GM18502 (cell line): Measurements from ENCODE around the gene SLC12A3.

Source experiments
- ATAC-seq: cut with Tn5 transposase; IDR thresholded peaks from one replicate; pipeline ENCODE4 v1.9.1; 2021; ENCODE audit warnings: mild to moderate bottlenecking; ENCODE audit not compliant: unreplicated experiment, poor library complexity

The SLC12A3 gene

DNA sequence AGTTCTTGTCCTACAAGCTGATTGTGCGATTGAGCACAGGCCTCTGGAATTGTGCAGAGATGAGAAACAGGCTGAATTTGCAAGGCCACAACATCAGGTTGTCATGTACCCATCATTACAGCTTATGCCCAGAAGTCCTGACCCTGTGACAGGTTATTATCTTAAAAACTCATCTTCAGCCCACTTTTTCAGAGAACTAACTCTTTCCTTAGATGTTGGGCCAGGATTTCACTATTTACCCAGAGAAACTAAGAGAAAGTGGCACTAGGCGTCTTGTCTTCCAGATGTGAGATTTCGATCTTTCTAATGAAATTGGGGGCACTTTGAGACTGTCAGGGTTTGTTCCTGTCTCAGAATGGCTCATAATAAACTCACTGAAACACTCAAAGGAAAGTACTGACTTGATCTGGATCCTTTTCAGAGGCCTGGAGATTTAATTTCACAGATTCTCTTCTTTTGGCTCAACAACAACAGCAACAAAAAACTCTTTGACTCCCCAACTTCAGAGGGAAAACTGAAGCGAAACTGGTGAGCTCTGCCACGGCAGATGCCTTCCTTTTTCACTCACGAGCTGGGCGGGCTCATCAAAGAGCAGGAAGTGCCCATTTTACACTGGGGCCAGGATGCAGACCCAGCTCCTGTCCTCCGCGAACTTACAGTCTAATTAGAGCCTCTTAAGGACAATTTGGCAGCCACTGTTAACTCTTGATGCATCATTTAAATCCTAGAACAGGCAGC lies 17.7 kb upstream of the SLC12A3 start:
- no peak for ATAC-seq

DNA sequence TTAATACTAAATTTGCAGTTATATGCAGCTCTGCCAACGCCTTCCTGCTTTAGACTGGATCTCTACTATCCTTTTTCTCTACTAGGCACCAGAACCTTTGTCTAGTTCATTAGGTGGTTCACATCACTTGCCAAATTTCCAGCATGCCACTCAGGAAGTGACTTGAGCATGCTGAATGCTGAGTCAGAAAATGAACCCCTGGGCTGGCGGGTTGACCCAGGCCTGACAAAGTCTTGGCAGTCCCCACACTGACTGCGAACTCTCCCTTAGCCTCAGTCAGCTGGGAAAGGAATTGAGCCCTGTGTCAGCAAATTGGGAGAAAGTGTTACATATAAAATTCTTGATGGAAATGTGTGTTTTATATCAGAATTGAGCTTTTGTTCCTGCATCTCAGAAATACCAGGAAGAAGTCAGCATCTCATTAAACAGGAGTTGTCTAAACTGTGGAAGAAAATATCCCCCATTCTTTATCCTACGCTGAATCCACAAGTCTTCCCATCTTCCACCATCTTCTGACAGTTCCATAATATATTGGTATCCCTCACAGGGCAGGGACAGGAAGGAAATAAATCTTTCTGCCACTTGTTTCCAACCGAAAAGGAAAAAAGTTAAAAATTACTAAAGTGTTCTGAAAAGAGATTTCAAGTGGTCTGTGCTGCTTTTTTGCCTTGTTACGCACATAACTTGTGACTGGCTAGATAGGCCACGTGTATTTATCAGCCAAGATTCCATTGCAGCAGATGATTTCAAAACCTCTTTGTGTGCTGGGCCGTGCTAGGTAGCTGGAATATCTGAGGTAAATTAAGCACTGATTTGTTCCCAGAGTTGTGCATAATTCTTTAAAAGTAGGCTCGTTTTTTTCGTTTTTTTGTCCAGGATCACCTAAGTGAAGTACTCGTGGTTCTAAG lies 16.7 kb upstream of the SLC12A3 start:
- ATAC-seq, result no peak

- no peak for ATAC-seq
Observed at GRCh38 chr16:56848955-56849689, 15.9 kb upstream of the SLC12A3 start.

- ATAC-seq, result no peak
Observed at GRCh38 chr16:56849690-56850680, 15.0 kb upstream of the SLC12A3 start.

- ATAC-seq, result no peak
Observed at GRCh38 chr16:56851671-56852400, 13.2 kb upstream of the SLC12A3 start.

DNA sequence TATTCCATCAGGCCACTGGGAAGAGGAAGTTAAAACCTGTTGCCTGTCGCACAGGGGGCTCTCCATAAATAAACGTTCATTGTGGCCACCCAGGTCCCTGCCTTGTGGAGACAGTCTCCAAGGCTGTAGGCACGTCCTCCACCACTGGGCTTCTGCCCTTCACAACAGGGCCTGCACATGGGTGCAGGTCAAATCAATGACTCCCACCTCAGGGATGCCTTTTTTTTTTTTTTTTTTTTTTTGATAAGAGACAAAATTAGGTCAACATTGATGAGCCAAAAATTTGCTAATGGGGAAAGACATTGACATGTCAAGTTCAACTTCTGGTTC lies 12.6 kb upstream of the SLC12A3 start:
- no peak for ATAC-seq

- ATAC-seq, result no peak
Observed at GRCh38 chr16:56852968-56853367, 12.0 kb upstream of the SLC12A3 start.

DNA sequence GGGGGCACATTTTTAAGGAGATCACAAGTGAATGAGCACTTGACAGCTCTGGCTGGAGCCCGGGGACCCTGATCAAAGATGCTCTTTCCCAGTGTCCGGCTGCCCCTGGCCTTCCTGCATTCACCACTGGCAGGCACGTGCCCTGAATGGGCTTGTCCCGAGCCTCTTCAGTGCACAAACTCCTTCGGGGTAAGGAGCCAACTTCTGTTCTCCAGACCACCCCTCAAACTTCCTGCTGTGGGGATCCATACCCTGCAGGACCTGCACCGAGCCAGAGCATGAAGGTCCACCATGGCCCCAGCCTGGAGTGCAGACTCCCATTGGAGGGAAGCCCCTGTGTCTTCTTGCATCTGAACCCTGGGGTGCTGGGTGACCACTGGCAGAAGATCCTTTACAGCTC lies 9.8 kb upstream of the SLC12A3 start:
- ATAC-seq, result no peak

GRCh38 chr16:56855946-56856345 lies 9.1 kb upstream of the SLC12A3 start:
- ATAC-seq, result no peak

- ATAC-seq, result no peak
Observed at GRCh38 chr16:56856876-56857447, 8.0 kb upstream of the SLC12A3 start.

DNA sequence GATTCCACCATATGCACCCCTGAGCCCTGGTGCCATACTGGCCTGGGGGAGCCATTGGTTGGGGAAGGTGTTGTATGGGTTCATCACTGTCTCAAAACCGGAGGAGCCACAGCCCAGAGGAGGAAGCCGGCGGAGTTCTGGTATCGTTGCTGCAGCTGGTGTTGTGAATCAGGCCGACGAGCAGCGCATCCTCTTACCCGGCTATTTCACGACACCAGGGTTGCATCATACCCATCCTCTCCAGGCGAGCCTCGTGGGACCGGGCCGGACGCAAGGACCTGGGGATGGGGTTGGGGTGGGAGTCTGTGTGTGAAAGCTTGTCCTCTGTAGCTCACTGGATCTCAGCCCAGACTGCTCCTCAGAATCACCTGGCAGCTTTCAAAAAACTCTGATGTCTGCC lies 6.6 kb upstream of the SLC12A3 start:
- no peak for ATAC-seq

DNA sequence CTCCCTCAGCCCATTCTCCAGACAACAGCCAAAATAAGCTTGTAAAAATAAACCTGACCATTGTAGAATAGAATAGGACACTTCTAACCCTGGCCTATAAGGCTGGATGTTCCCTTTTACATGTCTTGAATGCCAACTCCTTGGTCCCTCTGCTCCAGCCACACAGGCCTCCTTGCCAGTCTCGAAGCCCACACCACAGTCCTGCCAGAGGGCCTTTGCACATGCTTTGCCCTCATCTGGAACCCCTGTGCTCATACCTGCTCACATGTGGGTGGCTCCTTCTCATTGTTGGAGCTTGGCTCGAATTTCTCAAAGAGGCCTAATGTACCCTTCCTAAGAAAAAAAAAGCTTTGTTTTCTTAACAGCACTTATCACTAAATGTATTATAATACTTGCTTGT lies 5.4 kb upstream of the SLC12A3 start:
- ATAC-seq, result no peak

DNA sequence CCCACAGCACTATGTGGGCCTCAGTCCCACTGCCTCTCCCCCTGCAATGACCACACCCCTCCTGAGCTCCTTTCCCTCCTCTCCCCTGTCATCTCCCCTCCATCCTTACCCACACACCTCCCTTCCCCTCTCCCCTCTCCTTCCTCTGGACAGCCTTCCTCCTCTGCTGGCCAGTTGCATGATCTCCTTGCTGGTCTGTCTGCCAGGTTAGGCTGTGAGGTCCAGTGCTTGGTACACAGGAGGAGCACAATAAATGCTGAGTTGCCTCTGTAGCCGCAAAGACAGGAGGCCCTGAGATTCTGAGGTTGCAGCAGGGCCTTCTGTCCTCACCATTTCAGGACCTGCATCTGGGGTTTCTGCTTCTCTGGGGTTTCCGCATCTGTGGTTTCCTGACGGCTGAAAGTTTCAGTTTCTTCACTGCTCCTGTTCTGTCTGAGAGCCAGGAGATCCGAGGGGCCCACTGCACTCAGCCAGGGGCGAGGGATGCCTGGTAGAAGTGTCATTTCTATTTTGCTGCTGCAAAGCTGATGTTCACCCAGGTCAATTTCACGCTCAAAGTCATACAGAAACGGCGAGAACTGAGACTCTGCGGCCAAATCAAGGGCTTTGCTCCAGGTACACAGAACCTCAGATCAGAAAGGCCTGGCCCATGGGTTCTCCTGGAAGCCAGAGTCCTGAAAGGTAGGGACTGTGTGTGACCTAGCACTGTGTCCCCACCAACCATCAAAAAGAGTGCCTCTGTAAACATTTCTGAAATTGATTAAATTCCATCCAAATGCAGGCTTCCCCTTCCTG lies 4.6 kb upstream of the SLC12A3 start:
- no peak for ATAC-seq

GRCh38 chr16:56861092-56861610 lies 3.9 kb upstream of the SLC12A3 start:
- ATAC-seq, result no peak

- ATAC-seq, result no peak
Observed at GRCh38 chr16:56861756-56862155, 3.3 kb upstream of the SLC12A3 start.

DNA sequence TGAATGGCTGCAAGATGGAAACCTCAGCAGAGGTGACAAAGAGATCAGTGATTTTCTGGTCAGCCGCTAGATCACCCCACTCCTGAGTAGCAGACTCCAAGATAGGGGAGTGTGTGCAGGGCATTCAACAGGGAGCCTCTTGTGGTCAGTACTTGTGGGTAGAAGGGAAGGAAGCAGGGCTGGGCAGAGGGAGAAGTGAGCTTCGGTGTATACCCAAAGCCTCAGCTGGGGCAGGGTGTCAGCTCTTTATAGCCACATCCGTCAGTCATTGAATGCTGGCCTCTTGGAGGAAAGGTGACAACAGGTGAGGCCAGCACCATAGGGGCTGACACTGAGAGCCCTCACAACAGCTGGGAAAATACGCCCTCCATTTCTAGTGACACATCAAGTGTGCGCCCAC lies 2.2 kb upstream of the SLC12A3 start:
- ATAC-seq, result no peak

DNA sequence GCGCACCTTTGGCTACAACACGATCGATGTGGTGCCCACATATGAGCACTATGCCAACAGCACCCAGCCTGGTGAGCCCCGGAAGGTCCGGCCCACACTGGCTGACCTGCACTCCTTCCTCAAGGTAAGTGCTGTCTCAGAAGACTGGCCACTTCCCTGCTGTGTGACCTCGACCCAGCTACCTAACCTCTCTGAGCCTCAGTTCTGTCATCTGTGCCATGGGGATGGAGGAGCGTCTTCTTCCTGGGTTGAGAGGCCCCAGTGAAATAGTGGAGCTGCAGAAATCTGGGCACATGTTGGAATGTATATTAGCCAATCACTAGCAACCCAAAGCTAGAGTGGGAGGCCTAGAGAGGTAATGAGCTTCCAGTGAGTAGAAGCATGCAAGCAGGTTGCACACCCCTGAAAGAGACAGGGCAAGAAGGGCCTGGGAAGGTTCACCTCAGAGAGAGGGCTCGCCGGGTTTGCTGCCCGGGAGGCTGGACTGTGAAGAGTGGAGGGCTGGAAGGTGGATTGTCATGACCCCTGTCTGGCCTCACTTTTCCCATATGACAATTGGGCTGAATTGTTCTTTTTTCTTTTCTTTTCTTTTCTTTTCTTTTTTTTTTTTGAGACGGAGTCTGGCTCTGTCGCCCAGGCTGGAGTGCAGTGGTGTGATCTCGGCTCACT lies 521 bp downstream of the SLC12A3 start:
- no peak for ATAC-seq
